GM18526 (cell line): ENCODE results near the gene PROCA1.

Source experiments
- POLR2A ChIP-seq: IDR thresholded peaks from 3 replicates; pipeline ENCODE4 v1.6.1; 2011; ENCODE audit not compliant: insufficient read length; ENCODE audit errors: extremely low read depth

PROCA1 gene

DNA sequence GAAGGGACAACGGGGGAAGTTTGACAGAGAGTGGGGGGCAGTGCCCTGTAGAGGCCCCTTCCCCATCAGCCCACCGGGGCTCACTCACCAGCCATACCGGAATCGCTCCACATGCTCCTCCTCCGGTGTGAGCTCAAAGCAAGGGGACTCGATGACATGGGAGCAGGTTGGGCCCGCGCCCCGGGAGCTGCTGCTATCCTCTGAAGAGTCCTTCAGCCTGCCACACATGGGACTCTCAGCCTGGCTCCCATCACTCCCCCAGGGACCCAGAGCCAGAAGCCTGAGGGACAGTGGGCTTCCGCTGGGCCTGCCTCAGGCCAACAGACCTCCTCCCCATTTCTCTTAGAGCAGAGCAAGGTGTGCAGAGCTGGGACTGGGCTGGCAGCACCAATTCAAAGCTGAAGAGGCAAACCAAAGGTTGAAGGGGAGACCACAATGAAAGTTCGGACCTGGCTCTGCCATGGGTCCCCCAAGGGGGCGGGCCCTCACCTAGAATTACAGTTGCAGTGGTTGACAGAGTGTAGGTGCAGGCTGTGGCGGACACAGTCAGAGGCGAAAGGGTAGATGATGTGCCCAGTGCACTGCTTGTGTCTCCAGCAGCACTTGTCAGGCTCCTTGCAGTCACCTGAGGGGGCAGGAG lies 7.3 kb downstream of the PROCA1 start:
- TF ChIP-seq POLR2A: no peak

GRCh38 chr17:28703552-28704218 lies 8.0 kb downstream of the PROCA1 start:
- no peak for TF ChIP-seq POLR2A

DNA sequence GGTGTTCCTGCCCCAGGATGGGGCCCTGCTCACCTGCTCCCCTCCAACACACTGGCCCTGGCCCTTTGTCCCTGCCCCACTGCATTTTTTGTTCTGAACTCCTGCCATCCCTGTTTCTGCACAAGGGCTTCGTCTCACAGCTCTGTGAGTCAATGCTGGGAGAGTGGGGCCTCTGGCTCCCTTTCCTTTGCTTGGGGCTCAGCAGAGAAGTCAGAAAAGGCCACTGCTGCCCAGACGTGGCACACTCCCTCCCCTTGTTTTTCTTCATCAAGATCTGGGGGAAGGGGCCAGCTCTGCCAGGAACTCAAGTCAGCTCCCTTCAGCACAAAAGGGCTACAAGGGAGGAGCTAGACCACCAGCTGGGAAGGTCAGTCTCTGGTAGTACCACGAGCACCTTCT lies 8.9 kb downstream of the PROCA1 start:
- no peak for TF ChIP-seq POLR2A

DNA sequence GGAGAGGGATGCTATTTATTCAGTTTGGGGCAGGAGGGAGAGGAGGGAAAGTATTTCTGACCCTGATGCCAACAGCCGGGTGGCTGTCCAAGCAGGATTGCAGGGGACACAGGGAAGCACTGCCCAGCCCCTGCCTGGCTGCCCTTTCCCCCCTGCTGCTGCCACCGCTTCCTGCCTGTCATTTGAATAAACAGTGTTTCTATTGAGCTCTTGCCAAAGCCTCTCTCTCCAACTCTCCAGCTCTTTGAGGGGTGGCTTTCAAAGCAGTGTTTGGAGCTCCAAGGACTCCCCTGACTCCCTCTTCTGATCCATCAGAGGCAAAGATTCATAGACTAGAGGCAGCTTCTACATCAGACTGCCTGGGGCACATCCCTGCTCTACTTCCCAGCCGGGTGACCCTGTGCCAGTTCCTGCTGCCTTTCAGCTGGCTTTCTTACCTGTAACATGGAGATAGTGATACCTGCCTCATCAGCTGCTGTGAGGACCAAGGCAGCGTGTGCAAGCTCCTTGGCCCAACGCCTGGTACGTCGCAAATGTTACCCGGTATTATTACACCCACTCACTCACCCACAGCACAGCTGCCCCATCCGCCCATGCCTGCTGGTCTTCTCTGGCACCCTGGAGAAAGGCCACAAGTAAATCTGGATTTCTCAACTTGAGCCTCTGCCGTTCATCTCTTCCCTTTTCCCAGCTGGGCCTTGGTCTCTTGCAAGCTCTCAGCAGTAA lies 9.5 kb downstream of the PROCA1 start:
- no peak for TF ChIP-seq POLR2A

- no peak for TF ChIP-seq POLR2A
Measured at GRCh38 chr17:28700830-28701492, 10.7 kb downstream of the PROCA1 start.

- no peak for TF ChIP-seq POLR2A
Measured at GRCh38 chr17:28700278-28700677, 11.4 kb downstream of the PROCA1 start.

DNA sequence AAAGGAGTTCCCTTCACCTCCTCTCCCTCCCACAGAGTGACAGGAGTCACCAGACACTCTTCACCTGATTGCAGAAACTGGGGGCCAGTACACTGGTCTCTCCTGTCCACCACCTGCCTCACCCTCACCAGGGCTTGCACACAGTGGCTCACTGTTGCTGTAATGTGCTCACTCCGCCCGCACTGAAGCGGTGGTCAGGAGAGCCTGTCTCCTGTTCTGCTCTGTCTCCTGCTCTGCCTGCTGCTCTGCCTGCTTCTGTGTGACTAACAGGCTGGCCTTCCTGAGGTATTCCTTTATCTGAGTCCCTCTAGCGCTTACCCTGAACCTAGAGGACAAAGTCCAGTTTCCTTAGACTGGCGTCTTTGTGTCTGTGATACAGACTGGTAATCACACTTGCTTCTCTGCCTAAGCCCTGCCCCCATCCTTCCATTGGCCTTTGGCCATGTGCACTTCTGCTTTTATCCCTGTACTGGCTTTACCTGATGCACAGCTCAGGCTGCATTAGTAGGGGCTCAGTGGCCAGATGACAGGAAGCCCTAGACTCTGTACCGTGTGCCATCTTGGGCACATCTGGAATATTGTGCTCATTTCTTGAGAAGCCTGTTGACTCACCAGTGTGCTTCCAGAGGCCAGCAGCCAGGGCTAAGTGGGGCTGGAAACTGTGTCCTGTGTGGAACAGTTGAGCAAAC lies 13.3 kb downstream of the PROCA1 start:
- TF ChIP-seq POLR2A: no peak

DNA sequence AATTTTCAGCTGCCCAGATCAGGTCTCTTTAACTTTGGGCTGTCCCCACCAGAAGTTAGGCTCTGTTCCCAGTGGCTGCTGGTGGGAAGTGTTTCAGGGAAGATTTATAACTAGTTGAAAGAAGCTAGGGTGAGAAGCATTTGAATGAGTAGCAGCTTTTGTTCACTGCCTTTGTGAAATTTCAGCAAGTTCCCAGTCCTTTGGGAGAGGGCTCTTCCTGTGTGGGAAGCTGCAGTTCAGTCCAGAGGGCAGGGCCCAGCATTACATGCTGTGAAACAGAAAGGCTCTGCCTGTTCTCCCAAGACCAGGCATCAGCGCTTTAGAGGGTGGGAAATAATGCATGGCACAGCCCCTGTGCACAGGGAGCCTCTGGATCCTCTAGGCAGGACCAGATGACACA lies 17.8 kb downstream of the PROCA1 start:
- no peak for TF ChIP-seq POLR2A

DNA sequence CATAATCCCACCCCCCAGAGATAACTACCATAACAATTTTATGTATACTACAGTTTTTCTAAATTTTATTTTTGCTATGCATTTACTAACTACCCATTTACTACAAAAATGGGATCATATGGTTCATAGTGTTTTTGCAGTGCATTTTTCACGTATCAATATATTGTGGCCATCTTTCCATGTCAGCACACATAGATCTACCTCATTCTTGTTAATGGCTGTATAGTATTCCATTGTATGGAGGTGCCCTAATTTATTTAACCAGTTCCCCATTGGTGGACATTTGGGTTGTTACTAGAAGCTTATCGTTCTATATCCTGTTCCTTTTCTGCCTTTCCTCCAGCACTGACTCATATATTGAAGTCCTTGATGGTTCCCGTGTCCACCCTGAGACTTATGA lies 22.7 kb downstream of the PROCA1 start:
- no peak for TF ChIP-seq POLR2A

GRCh38 chr17:28688481-28688880 lies 23.2 kb downstream of the PROCA1 start:
- TF ChIP-seq POLR2A: no peak

- no peak for TF ChIP-seq POLR2A
Measured at GRCh38 chr17:28686296-28686695, 25.4 kb downstream of the PROCA1 start.

GRCh38 chr17:28685366-28685765 lies 26.3 kb downstream of the PROCA1 start:
- no peak for TF ChIP-seq POLR2A

- TF ChIP-seq POLR2A: no peak
Measured at GRCh38 chr17:28684963-28685362, 26.7 kb downstream of the PROCA1 start.

GRCh38 chr17:28682655-28683054 lies 29.0 kb downstream of the PROCA1 start:
- no peak for TF ChIP-seq POLR2A

- TF ChIP-seq POLR2A: no peak
Measured at GRCh38 chr17:28675980-28676379, 35.7 kb downstream of the PROCA1 start.
